GM19035 (cell line): Measurements from ENCODE around the gene FAM124B.

Source experiments
- ATAC-seq: cut with Tn5 transposase; IDR thresholded peaks from one replicate; pipeline ENCODE4 v1.9.1; 2021; ENCODE audit not compliant: unreplicated experiment

The FAM124B gene

GRCh38 chr2:224345492-224345891 is 56.4 kb downstream of the FAM124B start:
- no peak for ATAC-seq

DNA sequence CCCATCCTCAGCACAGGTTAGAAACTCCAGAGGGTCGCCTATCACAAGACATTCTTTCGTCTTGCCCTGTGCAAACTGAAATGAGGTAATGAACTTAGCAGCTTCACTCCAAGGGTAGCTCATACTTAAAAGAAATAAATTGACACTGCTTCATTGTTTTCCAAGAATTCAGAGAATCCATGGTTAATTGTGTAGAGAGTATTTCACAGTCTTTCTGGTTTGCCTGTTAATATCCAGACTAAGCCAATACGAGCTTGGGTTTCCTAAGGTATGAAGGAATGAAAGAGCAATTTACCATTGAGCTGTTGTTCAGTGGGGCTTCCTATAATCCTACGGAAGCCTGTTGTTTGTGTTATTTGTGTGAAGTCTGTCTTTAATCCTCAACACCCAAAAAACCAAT is 58.7 kb downstream of the FAM124B start:
- ATAC-seq: no peak

DNA sequence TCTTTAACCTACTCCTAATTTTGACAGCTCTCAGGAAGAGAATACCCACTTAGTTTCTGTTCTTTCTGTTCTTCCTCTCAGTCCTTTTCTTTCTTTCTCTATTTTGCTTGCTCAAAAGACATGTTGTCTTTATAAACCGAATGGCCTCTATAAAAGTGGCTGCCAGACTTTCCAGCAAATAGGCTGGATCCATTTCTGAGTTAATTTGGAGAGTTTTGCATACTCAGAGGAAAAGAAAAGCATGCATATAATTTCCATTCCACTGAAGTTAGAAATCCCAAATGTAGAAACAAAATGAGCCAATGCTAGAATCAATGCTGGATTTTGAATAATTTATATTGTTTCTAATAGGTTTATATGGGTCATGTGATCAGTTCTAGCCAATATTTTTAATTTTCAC is 65.9 kb downstream of the FAM124B start:
- ATAC-seq: no peak

DNA sequence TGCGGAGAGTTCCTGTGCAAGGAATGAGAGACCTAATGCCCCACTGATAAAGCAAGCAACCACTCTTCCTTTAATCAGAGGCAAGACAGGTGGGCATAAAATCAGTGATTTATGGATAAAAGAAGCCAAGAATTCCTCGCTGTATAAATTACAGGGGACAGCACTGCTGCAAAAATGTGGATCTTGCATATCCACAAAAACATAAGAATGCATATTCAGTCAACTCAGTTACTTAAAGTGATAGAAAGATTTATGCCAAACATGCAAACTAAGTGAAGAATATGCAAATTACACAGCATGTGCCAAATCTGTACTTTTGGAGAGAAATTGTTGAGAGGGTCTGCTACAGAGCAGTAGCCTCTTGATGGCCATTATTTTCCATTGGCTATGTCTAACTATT is 67.2 kb downstream of the FAM124B start:
- ATAC-seq: no peak

- ATAC-seq: no peak
Measured at GRCh38 chr2:224333726-224334482, 68.0 kb downstream of the FAM124B start.

GRCh38 chr2:224331698-224332097 is 70.2 kb downstream of the FAM124B start:
- ATAC-seq: no peak

- no peak for ATAC-seq
Measured at GRCh38 chr2:224328798-224329197, 73.1 kb downstream of the FAM124B start.
